Keratinocyte (primary cell): ENCODE measurements around the gene PPTC7. TPM values are rescaled to one million over a fixed set of nuclear protein-coding genes. Genes with fewer than 3 reads are reported as not detected.

Experiments used
- DNase-seq: peaks from one replicate; pipeline ENCODE4 v3.0.0-alpha.2; 2011; ENCODE audit warnings: low read depth, missing footprints, low spot score
- FAIRE-seq: peaks from 2 replicates; lab custom pipeline; 2011; peaks lifted over from hg19 to GRCh38; lab: Jason Lieb, UNC
- H2AFZ ChIP-seq: 2 replicates; pipeline ENCODE4 v1.6.0; 2012; ENCODE audit warnings: low read length, control low read depth, inconsistent platforms; ENCODE audit not compliant: control insufficient read depth
- H3K27ac ChIP-seq: 2 replicates; pipeline ENCODE4 v1.5.1; 2011; ENCODE audit warnings: low read length; ENCODE audit not compliant: control insufficient read depth, insufficient read depth
- H3K27me3 ChIP-seq: 3 replicates; pipeline ENCODE4 v1.6.0; 2011; ENCODE audit warnings: low read length; ENCODE audit not compliant: control insufficient read depth, insufficient read depth; ENCODE audit errors: extremely low read depth
- H3K36me3 ChIP-seq, 2 experiments: 2 replicates in 1 of 2; 3 replicates in 1 of 2; pipeline ENCODE4 v1.5.1; 2011; ENCODE audit warnings: low read length in 2 of 2, mild to moderate bottlenecking in 1 of 2; ENCODE audit not compliant: control insufficient read depth in 2 of 2, insufficient read depth in 2 of 2; ENCODE audit errors: extremely low read depth in 1 of 2
- H3K4me1 ChIP-seq: 3 replicates; pipeline ENCODE4 v1.5.1; 2011; ENCODE audit warnings: low read length; ENCODE audit not compliant: control insufficient read depth, insufficient read depth; ENCODE audit errors: extremely low read depth
- H3K4me2 ChIP-seq: 3 replicates; pipeline ENCODE4 v1.6.0; 2011; ENCODE audit warnings: low read depth, low read length; ENCODE audit not compliant: control insufficient read depth, insufficient read depth; ENCODE audit errors: extremely low read depth
- H3K4me3 ChIP-seq, 3 experiments: fragments of 200-600 bp in 1 of 3; sonication (generic) in 1 of 3; 2 replicates in 2 of 3; 3 replicates in 1 of 3; pipeline ENCODE4 v1.5.1; 2011 to 2016; ENCODE audit warnings: low read length in 3 of 3, mild to moderate bottlenecking in 3 of 3, control low read depth in 2 of 3, inconsistent platforms in 1 of 3, low read depth in 1 of 3, mixed read lengths in 1 of 3, mixed run types in 1 of 3, moderate library complexity in 1 of 3; ENCODE audit not compliant: control insufficient read depth in 2 of 3, insufficient read depth in 2 of 3; ENCODE audit errors: extremely low read depth in 1 of 3
- H3K79me2 ChIP-seq: 2 replicates; pipeline ENCODE4 v1.6.0; 2012; ENCODE audit warnings: low read length; ENCODE audit not compliant: control insufficient read depth, insufficient read depth
- H3K9ac ChIP-seq: 3 replicates; pipeline ENCODE4 v1.6.0; 2011; ENCODE audit warnings: low read length; ENCODE audit not compliant: control insufficient read depth, insufficient read depth; ENCODE audit errors: extremely low read depth
- H3K9me1 ChIP-seq: 3 replicates; pipeline ENCODE4 v1.6.0; 2011; ENCODE audit warnings: low read length; ENCODE audit not compliant: control insufficient read depth, insufficient read depth; ENCODE audit errors: extremely low read depth
- H3K9me3 ChIP-seq: 2 replicates; pipeline ENCODE4 v1.5.1; 2012; ENCODE audit warnings: low read depth, low read length; ENCODE audit not compliant: control insufficient read depth
- H4K20me1 ChIP-seq: 3 replicates; pipeline ENCODE4 v1.6.0; 2011; ENCODE audit warnings: low read length; ENCODE audit not compliant: control insufficient read depth, insufficient read depth; ENCODE audit errors: extremely low read depth
- CTCF ChIP-seq, 3 experiments: IDR thresholded peaks in 1 of 3; conservative IDR thresholded peaks in 1 of 3; optimal IDR thresholded peaks in 1 of 3; 2 replicates in 2 of 3; 3 replicates in 1 of 3; pipeline versions ENCODE3 to v1.5.1; 2011; ENCODE audit warnings: low read length in 3 of 3, mild to moderate bottlenecking in 3 of 3, moderate library complexity in 2 of 3, control low read depth in 1 of 3, inconsistent platforms in 1 of 3; ENCODE audit not compliant: insufficient read depth in 2 of 3; ENCODE audit errors: extremely low read depth in 1 of 3
- EZH2 ChIP-seq: IDR thresholded peaks from one replicate; pipeline ENCODE4 v1.6.1; 2012; ENCODE audit warnings: inconsistent platforms, mild to moderate bottlenecking, low read length, moderate library complexity
- dilution Hi-C: fragments of 300-500 bp; cut with MboI; formaldehyde crosslinking; loops from one replicate; pipeline ENCODE4 v1.7.0; 2020; ENCODE audit warnings: low sequenced_read_pairs; ENCODE audit not compliant: extremely low pct_ligation_motif_present
- polyA plus RNA-seq, 5 experiments: library from polyadenylated mRNA; depleted of rRNA in 3 of 5; stranded (reverse) in 3 of 5; stranded (forward) in 1 of 5; unstranded in 1 of 5; fragments of >200 nt; gene quantifications; 1 replicate in 1 of 5; 2 replicates in 3 of 5; 3 replicates in 1 of 5; pipeline versions ENCODE4 v1.2.1 to v1.2.3, GENCODE V29; 2011 to 2012; ENCODE audit warnings: missing spikeins in 2 of 5, low read depth in 1 of 5, low replicate concordance in 1 of 5

Gene PPTC7
- polyA plus RNA-seq, 1 donor (not counting 4 experiments of a cell fraction or from before 2014, with no cell fraction given) = 35.9 TPM

- dilution Hi-C loops = no loop called here
- Histone ChIP-seq H3K4me1 (peaks cover 51% of the 10 kb centered on the region), H3K79me2 (peaks cover 34% of the 10 kb centered on the region), H3K9ac (peak overlapping the region; percentile 22), H3K9me1 (no peaks in the 10 kb centered on the region), H3K9me3 (no peaks in the 10 kb centered on the region), H4K20me1 (no peaks in the 10 kb centered on the region), H3K4me2 (no peak overlapping the region), H3K4me3 (peak overlapping the region in 1 of 3 experiments; percentile 8), H3K36me3 (peaks cover 15 to 38% of the 10 kb centered on the region in 2 experiments), H3K27ac (peak overlapping the region; percentile 69), H3K27me3 (no peaks in the 10 kb centered on the region), H2AFZ (no peak overlapping the region)
- TF ChIP-seq CTCF (optimal IDR thresholded peaks at IDR 0.05 in 1 of 3, IDR thresholded peaks at IDR 0.05 in 1 of 3, conservative IDR thresholded peaks at IDR 0.05 in 1 of 3; ENCODE audit: extremely low read depth in 1 of 3, insufficient read depth in 2 of 3, low read length in 3 of 3) = no peak
- TF ChIP-seq EZH2 = no peak
- no peak for FAIRE-seq
- DNase-seq = no peak
Observed at GRCh38 chr12:110538869-110539622, 44.1 kb downstream of the PPTC7 start.

- dilution Hi-C loops = no loop called here
Observed at GRCh38 chr12:110537605-110538409, 45.3 kb downstream of the PPTC7 start.

More at GRCh38 chr12:110537605-110538409, 45.3 kb downstream of the PPTC7 start:
- TF ChIP-seq EZH2 (no peak), CTCF (optimal IDR thresholded peaks at IDR 0.05 in 1 of 3, IDR thresholded peaks at IDR 0.05 in 1 of 3, conservative IDR thresholded peaks at IDR 0.05 in 1 of 3; ENCODE audit: extremely low read depth in 1 of 3, insufficient read depth in 2 of 3, low read length in 3 of 3) (no peak)
- H3K79me2 ChIP-seq = peaks cover 39% of the 10 kb centered on the region
- DNase-seq = no peak
- H3K4me2 ChIP-seq = peak overlapping the region; percentile 28
- H3K9me3 ChIP-seq = no peaks in the 10 kb centered on the region
- no peak overlapping the region for H2AFZ ChIP-seq
- H3K27me3 ChIP-seq = no peaks in the 10 kb centered on the region
- peak overlapping the region; percentile 63 for H3K27ac ChIP-seq
- H3K36me3 ChIP-seq = peaks cover 17 to 43% of the 10 kb centered on the region in 2 experiments
- H4K20me1 ChIP-seq = no peaks in the 10 kb centered on the region
- peak; percentile 89 for FAIRE-seq
- peaks cover 43% of the 10 kb centered on the region for H3K4me1 ChIP-seq
- no peaks in the 10 kb centered on the region for H3K9me1 ChIP-seq
- H3K9ac ChIP-seq = peak overlapping the region; percentile 38
- peak overlapping the region in 1 of 3 experiments; percentile 3 for H3K4me3 ChIP-seq
